GM12801 (cell line): ENCODE results near the gene MYMX.

Experiments used
- CTCF ChIP-seq: IDR thresholded peaks from one replicate; pipeline ENCODE4 v1.5.1; 2011; ENCODE audit warnings: control low read depth; ENCODE audit not compliant: insufficient read length; ENCODE audit errors: extremely low read depth

Gene MYMX

GRCh38 chr6:44176130-44176761 is 40.5 kb upstream of the MYMX start:
- no peak for TF ChIP-seq CTCF

- no peak for TF ChIP-seq CTCF
These were observed 39.8 kb upstream of the MYMX start for GRCh38 chr6:44176762-44177509.

GRCh38 chr6:44177691-44178423 is 38.9 kb upstream of the MYMX start:
- TF ChIP-seq CTCF = no peak

DNA sequence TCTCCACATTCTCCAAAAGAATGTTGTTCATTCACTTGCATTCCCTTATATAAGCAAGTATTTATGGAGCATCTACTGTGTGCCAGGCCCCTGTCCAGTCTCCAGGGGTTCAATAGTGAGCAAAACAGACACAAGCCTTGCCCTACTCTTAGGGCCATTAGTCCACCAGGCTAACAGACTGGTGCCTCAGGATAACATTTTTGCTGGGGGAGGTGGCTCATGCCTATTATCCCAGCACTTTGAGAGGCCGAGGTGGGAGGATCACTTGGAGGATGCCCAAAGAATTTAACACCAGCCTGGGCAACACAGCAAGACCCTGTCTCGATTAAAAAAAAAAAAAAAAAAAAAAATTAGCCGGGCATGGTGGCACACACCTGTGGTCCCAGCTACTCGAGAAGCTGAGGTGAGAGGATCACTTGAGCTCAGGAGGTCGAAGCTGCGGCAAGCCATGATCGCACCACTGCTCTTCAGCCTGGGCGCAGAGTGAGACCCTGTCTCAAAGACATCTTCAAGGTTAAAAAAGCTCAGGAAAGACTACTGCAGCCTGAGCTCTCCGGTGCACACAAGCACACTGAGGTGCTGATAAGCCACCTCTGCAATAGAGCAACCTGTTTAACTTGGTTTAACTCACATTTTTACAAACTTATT is 38.2 kb upstream of the MYMX start:
- no peak for TF ChIP-seq CTCF

GRCh38 chr6:44179072-44179536 is 37.6 kb upstream of the MYMX start:
- no peak for TF ChIP-seq CTCF

GRCh38 chr6:44179648-44180047 is 37.1 kb upstream of the MYMX start:
- TF ChIP-seq CTCF = no peak

DNA sequence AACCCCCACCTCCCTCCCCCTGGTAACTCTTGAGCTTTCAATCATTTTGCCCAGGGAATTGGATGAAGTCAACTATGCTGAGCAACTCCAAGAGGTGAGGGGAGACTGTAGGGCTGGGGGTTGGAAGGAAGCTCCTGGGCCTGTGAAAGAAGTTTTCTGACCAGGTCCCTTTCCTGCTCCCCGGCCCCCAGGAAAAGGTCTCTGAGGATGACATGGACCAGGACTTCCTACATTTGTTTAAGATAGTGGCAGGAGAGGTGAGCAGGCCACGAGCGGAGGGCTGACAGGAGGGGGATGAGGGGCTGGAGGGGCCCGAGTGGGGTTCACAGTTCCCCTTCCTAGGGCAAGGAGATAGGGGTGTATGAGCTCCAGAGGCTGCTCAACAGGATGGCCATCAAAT is 36.3 kb upstream of the MYMX start:
- TF ChIP-seq CTCF = no peak
